ENCODE results near the gene PEX10.
A peak's percentile ranks its signal among the peaks of the same experiment; 100 is the strongest.

Gene PEX10

GRCh38 chr1:2418791-2419320 is 6.5 kb upstream of the PEX10 start:
- no peak for DNase-seq

DNA sequence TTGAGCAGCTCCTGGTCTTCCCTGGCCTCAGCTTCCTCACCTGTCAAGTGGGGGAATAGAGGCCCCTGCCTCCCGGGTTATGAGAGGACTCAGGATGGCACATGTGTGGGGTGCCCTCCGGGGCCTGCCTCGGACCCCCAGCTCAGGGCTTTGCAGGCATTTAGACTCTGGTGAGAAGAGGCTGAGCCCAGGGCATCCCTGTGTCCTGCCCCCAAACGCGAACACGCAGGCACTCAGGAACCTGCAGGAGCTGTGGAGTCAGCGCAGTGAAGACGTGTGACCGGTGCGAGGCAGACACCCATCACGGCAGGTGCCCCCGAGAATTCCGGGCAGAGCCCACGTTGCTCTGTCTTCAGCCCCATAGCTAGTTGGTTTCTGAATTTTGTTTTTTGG is 5.5 kb upstream of the PEX10 start:
- DNase-seq, result no peak

GRCh38 chr1:2417083-2417832 is 4.9 kb upstream of the PEX10 start:
- no peak for DNase-seq

GRCh38 chr1:2416403-2416802 is 4.0 kb upstream of the PEX10 start:
- no peak for DNase-seq

DNA sequence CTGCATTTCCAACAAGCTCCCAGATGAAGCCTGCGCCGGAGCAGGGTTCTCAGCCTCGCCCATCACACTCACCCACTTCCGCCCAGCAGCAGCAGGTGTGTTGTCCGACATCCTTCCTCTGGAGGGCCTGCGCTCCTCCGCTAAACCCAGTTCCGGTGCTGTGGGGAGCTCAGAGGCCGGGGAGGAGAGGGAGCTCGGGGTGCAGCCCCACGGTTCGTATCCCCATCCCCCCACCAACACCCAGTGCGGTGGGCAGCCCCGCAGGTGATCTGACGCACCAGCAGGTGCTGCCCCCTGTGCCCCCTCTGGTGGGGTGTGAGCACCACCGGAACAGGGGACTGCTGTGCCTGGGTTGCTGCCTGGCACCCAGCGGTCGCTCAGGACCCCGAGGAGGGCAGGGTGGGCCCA is 3.4 kb upstream of the PEX10 start:
- no peak for DNase-seq

GRCh38 chr1:2415337-2415736 is 3.0 kb upstream of the PEX10 start:
- no peak for DNase-seq

DNA sequence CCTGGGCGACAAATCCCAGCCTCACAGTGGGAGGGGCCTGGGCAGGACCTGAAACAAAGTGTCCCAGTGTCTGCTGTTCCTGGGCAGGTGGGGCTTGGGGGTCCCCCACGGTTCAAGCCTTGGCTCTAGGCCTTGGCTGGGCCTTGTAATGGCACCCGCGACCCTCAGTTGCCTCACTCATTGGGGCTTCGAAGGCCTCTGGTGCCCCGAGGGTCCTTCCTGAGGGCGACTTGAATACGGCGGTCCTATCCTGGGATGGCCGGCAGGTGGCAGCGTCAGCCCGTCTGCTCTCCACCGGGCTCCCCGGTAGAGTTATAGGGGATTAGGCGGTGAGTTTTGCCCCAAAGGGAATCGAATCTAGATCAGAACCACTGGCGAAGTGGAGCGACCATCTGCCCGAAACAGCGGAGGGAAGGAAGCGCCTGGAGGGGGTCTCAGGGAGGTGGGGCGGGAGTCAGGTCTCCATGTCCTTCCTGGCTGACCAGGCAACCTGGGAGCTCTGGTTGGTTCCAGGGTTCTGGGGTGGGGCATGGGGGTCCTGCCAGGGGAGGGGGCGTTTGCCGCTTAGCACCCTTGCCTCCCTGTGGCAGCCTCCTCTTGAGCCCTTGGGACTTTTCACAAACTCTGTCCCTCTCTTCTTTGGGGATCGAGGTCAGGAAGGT is 2.1 kb upstream of the PEX10 start:
- peak; percentile 91 for DNase-seq

- DNase-seq, result no peak
Measured at GRCh38 chr1:2413495-2414296, 1.3 kb upstream of the PEX10 start.

DNA sequence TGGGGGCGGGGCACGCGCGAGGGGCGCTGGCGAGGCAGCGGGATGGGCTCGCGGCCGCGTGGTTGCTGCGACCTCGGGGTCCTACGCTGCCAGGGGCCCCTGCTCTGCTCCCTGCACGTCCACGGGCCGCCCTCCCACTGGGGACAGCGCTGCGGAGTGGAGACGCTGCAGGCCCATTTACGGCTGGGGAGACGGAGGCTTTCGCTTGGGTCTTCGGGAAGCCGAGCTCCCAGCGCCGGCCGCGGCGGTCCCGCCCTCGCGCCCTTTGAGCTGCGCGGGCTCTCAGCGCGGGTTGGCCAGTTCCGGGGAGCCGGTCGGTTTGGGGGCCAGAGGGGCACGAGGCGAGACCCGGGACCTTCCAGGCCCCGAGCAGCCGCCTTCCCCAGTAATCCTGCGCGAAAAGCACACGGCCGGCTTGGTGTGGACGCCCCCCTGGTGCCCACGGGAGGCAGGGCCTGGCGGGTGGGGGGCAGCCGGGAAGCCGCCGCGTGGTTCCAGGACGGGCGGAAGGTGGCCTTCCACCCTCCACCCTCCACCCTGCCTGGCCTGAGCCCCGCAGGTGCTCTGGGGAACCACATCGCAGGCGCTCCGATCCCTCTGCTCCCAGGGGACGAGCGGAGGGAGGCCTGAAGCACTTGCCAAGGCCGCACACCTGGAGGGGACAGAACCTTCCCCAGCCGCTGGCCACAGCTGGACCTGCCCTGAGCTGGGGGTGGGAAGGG is 570 bp upstream of the PEX10 start:
- DNase-seq, result no peak

DNA sequence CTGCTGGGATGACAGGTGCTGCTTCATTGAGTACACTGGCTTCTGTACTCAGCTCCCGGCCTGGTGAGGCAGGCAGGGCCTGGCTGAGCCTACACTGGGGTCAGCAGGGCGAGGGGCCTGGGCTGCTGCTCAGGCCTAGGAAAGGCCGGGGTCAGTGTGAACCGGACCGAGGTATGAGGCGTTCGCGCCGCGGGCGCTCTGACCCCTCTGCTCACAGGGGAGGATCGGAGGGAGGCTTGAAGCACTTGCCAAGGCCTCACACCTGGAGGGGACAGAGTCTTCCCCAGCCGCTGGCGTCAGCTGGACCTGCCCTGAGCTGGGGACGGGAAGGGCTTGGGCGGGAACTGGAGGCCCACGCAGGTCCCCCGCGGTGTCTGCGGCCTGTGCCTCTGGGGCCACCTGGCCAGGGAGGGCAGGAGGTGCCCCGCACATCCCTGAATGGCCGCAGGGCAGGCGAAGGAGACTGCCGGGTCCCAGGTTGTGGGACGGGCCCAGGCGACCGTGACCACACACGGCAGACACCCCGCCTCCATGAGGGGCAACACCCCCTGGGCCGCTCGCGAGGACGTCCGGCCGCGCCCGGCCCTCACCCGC is 466 bp downstream of the PEX10 start:
- DNase-seq, result no peak

GRCh38 chr1:2409745-2410144 is 2.6 kb downstream of the PEX10 start:
- no peak for DNase-seq

DNA sequence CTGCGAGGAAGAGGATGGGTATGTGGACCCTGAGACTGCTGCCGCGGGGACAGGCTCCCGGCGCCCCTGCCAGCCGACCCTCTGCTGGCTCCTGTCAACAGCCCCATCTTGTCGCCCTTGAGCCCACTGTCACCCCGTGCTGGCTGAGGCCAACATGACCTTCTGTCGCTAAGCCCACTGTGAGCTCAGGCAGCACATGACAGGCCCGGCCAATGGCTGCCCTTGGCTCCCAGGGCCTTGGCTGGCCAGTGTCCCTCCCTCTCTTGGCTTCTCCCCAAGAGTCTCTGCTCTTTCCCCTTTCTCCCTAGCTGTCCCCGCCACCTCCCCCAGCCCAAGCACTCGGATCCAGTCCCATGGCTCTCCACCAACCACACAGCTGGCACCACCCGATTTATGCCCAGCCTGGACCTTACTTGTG is 3.5 kb downstream of the PEX10 start:
- no peak for DNase-seq

GRCh38 chr1:2408456-2408855 is 3.9 kb downstream of the PEX10 start:
- DNase-seq, result no peak

- no peak for DNase-seq
Measured at GRCh38 chr1:2407991-2408275, 4.4 kb downstream of the PEX10 start.

DNA sequence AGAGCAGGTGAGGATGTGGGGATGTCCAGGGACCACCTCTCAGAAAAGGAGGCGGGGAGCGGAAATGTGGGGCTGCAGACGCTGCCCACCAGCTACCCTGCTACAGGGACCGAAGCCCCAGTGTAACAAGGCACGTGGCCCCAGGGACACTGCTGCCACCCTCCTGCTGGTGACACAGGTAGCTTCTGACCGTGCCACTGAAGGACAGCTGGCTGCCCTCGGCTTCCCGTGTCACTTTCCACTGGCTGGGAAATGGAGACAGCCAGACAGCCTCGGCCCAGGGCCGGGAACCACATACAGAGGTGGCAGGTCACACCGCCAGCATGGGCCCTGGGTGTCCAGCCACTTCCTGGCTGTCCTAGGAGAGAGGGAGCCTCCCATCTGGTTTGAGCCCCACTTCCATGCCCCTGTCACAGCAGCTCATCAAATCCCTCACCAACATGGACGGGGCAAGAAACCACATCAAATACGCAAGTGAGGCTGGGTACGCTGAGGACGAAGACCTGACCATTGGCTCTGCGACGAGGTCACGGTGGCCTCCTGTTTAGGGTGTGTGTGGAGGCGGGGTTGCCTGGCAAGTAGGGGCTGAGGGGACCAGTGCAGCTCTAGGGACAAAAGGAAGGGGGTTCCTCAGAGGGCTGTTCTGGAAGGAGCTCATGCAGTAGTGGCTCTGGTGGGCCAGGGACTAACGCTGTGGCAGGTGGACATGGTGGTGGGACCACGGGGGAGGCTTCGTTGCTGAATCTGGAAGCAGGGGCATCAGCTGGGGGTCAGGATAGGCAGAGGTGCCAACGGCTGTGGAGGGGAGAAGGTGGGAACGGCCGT is 5.0 kb downstream of the PEX10 start:
- no peak for DNase-seq

DNA sequence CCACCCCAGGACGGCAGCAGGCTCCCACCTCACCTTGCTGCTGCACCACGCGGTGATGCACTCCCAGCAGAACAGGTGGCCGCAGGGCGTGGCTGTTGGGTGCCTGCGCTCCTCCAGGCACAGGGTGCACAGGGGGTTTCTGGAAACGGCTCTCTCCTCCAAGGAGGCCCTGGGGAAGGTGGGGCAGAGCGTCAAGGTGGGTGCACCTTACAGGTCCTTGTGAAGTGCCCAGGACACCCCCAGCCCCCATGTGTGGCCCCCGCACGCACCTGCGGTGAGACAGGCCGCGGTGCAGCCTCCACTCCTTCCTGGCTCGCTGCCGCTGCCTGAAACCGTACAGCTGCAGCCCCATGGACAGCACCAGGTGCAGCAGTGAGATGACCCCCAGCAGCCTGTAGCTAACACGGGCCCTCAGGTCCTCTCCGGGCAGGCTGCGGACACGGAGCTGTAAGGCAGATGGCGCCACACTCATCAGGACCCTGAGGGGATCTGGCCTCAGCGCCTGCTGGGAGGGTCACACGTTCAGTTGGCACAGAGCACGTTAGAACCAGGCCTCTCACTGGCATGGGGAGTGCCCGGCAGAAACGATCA is 5.8 kb downstream of the PEX10 start:
- DNase-seq, result no peak

GRCh38 chr1:2405588-2406295 is 6.6 kb downstream of the PEX10 start:
- no peak for DNase-seq

DNA sequence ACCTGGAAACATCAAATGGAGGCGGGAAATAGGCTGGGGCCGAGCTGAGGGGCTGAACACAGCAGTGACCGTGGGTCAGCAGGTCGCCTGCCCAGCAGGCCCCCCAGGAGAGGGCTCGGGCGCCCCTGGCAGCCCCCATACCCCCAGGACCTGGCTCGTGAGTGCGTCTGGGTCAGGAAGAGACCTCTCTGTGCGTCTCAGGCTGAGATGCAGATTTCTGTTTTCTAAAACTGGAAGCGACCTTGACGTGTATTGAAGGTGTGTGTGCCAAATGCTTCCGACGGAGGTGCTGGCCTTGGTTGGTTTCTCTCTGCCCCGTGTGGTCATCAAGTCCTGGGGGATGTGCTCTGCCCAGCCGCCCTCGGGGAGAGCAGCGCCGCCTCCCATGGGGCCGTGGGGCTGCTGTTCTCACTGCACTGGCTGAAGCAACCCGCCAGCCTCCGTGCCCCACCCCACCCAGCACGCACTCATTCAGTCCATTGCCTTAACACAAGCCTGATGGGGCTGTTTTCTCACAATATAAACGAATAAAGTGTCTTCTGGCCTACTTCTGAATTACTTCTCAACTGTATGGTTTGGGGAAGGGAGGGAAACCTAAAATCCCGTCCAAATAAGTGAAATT is 7.4 kb downstream of the PEX10 start:
- DNase-seq, result no peak

GRCh38 chr1:2404142-2404889 is 8.0 kb downstream of the PEX10 start:
- no peak for DNase-seq

DNA sequence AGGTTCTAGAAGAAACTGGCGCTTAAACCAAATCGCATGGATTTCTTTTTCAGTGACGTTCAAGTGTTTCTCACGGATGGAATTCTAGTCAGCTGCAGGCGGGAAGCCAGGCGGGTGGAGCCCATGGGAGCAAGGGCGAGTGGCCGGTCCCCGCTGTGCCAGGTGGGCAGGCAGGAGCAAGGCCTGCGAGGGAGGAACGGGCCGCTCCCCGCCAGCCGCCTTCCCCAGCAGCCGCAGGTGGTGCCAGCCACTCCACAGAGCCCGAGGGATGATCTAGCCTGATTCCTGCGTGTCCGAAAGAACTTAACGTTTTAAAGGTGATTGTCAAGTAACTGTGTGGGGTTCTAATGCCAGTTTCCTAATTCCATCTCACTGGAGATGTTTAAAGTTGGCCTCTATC is 9.1 kb downstream of the PEX10 start:
- DNase-seq, result no peak
